ENCODE measurements around the gene BTF3.
"Not testable (repeated sequence)": the region's sequence is repeated elsewhere in the genome, so short reads cannot be mapped to it uniquely, and the experiment has no call there.

Gene BTF3

GRCh38 chr5:73499187-73499586 lies 945 bp downstream of the BTF3 start:
- Histone ChIP-seq H3K4me3 (ENCODE audit: extremely low read depth, insufficient read depth, low read length, poor library complexity, severe bottlenecking) (peak overlapping the region; percentile 92), H3K36me3 (ENCODE audit: control insufficient read depth, insufficient read depth, low read length) (peaks cover 38% of the 10 kb centered on the region), H3K4me1 (ENCODE audit: control insufficient read depth, insufficient read depth, low read length, poor library complexity, severe bottlenecking) (no peaks in the 10 kb centered on the region), H3K9me3 (ENCODE audit: control insufficient read depth, low read length) (no peaks in the 10 kb centered on the region), H3K27ac (ENCODE audit: low read depth, low read length, severe bottlenecking) (peak overlapping the region; percentile 89)
- 0 to 7% methylated on average over 7 to 8 of the region's 12 CpGs for WGBS, 2 experiments (ENCODE audit: insufficient coverage in 2 of 2)

- peak overlapping the region; percentile 92 for H3K4me3 ChIP-seq (ENCODE audit: extremely low read depth, insufficient read depth, low read length, poor library complexity, severe bottlenecking)
- H3K27ac ChIP-seq (ENCODE audit: low read depth, low read length, severe bottlenecking): no peak overlapping the region
- WGBS, 2 experiments (ENCODE audit: insufficient coverage in 2 of 2): no CpG with 5 or more reads among the region's 2 CpGs
- peaks cover 44% of the 10 kb centered on the region for H3K36me3 ChIP-seq (ENCODE audit: control insufficient read depth, insufficient read depth, low read length)
- no peaks in the 10 kb centered on the region for H3K9me3 ChIP-seq (ENCODE audit: control insufficient read depth, low read length)
- no peaks in the 10 kb centered on the region for H3K4me1 ChIP-seq (ENCODE audit: control insufficient read depth, insufficient read depth, low read length, poor library complexity, severe bottlenecking)
Observed at GRCh38 chr5:73499756-73500155, 1.5 kb downstream of the BTF3 start.

- H3K27ac ChIP-seq (ENCODE audit: low read depth, low read length, severe bottlenecking): no peak overlapping the region
- no peaks in the 10 kb centered on the region for H3K4me1 ChIP-seq (ENCODE audit: control insufficient read depth, insufficient read depth, low read length, poor library complexity, severe bottlenecking)
- H3K36me3 ChIP-seq (ENCODE audit: control insufficient read depth, insufficient read depth, low read length): peaks cover 55% of the 10 kb centered on the region
- H3K4me3 ChIP-seq (ENCODE audit: extremely low read depth, insufficient read depth, low read length, poor library complexity, severe bottlenecking): no peak overlapping the region
- WGBS, 2 experiments (ENCODE audit: insufficient coverage in 2 of 2): 100% methylated on average over 1 of the region's 2 CpGs
- H3K9me3 ChIP-seq (ENCODE audit: control insufficient read depth, low read length): no peaks in the 10 kb centered on the region
Observed at GRCh38 chr5:73501406-73501805, 3.2 kb downstream of the BTF3 start.

GRCh38 chr5:73506459-73506955 lies 8.3 kb downstream of the BTF3 start:
- Histone ChIP-seq H3K9me3 (ENCODE audit: control insufficient read depth, low read length) (no peaks in the 10 kb centered on the region), H3K4me3 (ENCODE audit: extremely low read depth, insufficient read depth, low read length, poor library complexity, severe bottlenecking) (no peak overlapping the region), H3K4me1 (ENCODE audit: control insufficient read depth, insufficient read depth, low read length, poor library complexity, severe bottlenecking) (no peaks in the 10 kb centered on the region), H3K27ac (ENCODE audit: low read depth, low read length, severe bottlenecking) (no peak overlapping the region), H3K36me3 (ENCODE audit: control insufficient read depth, insufficient read depth, low read length) (peaks cover 49% of the 10 kb centered on the region)
- 92 to 100% methylated on average over 3 to 4 of the region's 5 CpGs for WGBS, 2 experiments (ENCODE audit: insufficient coverage in 2 of 2)

- Histone ChIP-seq H3K4me3 (ENCODE audit: extremely low read depth, insufficient read depth, low read length, poor library complexity, severe bottlenecking) (no peak overlapping the region), H3K36me3 (ENCODE audit: control insufficient read depth, insufficient read depth, low read length) (peaks cover 44% of the 10 kb centered on the region), H3K4me1 (ENCODE audit: control insufficient read depth, insufficient read depth, low read length, poor library complexity, severe bottlenecking) (no peaks in the 10 kb centered on the region), H3K27ac (ENCODE audit: low read depth, low read length, severe bottlenecking) (no peak overlapping the region), H3K9me3 (ENCODE audit: control insufficient read depth, low read length) (no peaks in the 10 kb centered on the region)
- WGBS, 2 experiments (ENCODE audit: insufficient coverage in 2 of 2): 93 to 100% methylated on average over 1 to 2 of the region's 2 CpGs
Observed at GRCh38 chr5:73507062-73507461, 8.8 kb downstream of the BTF3 start.

GRCh38 chr5:73508521-73508920 lies 10.3 kb downstream of the BTF3 start:
- H3K36me3 ChIP-seq (ENCODE audit: control insufficient read depth, insufficient read depth, low read length): peaks cover 29% of the 10 kb centered on the region
- not testable (repeated sequence) for H3K27ac ChIP-seq (ENCODE audit: low read depth, low read length, severe bottlenecking); H3K9me3 ChIP-seq (ENCODE audit: control insufficient read depth, low read length); H3K4me3 ChIP-seq (ENCODE audit: extremely low read depth, insufficient read depth, low read length, poor library complexity, severe bottlenecking); H3K4me1 ChIP-seq (ENCODE audit: control insufficient read depth, insufficient read depth, low read length, poor library complexity, severe bottlenecking)
- WGBS, 2 experiments (ENCODE audit: insufficient coverage in 2 of 2): 97 to 99% methylated on average over 16 to 26 of the region's 26 CpGs

GRCh38 chr5:73513996-73514395 lies 15.8 kb downstream of the BTF3 start:
- Histone ChIP-seq H3K9me3 (ENCODE audit: control insufficient read depth, low read length) (no peaks in the 10 kb centered on the region), H3K4me1 (ENCODE audit: control insufficient read depth, insufficient read depth, low read length, poor library complexity, severe bottlenecking) (no peaks in the 10 kb centered on the region), H3K27ac (ENCODE audit: low read depth, low read length, severe bottlenecking) (no peak overlapping the region), H3K36me3 (ENCODE audit: control insufficient read depth, insufficient read depth, low read length) (no peaks in the 10 kb centered on the region), H3K4me3 (ENCODE audit: extremely low read depth, insufficient read depth, low read length, poor library complexity, severe bottlenecking) (no peak overlapping the region)
- 67 to 94% methylated on average over 1 to 3 of the region's 3 CpGs for WGBS, 2 experiments (ENCODE audit: insufficient coverage in 2 of 2)

GRCh38 chr5:73514418-73514817 lies 16.2 kb downstream of the BTF3 start:
- WGBS, 2 experiments (ENCODE audit: insufficient coverage in 2 of 2): 83 to 86% methylated on average over 1 to 2 of the region's 2 CpGs
- Histone ChIP-seq H3K36me3 (ENCODE audit: control insufficient read depth, insufficient read depth, low read length) (no peaks in the 10 kb centered on the region), H3K4me1 (ENCODE audit: control insufficient read depth, insufficient read depth, low read length, poor library complexity, severe bottlenecking) (no peaks in the 10 kb centered on the region), H3K4me3 (ENCODE audit: extremely low read depth, insufficient read depth, low read length, poor library complexity, severe bottlenecking) (no peak overlapping the region), H3K9me3 (ENCODE audit: control insufficient read depth, low read length) (no peaks in the 10 kb centered on the region), H3K27ac (ENCODE audit: low read depth, low read length, severe bottlenecking) (no peak overlapping the region)

- Histone ChIP-seq H3K4me3 (ENCODE audit: extremely low read depth, insufficient read depth, low read length, poor library complexity, severe bottlenecking) (no peak overlapping the region), H3K36me3 (ENCODE audit: control insufficient read depth, insufficient read depth, low read length) (no peaks in the 10 kb centered on the region), H3K27ac (ENCODE audit: low read depth, low read length, severe bottlenecking) (no peak overlapping the region), H3K4me1 (ENCODE audit: control insufficient read depth, insufficient read depth, low read length, poor library complexity, severe bottlenecking) (no peaks in the 10 kb centered on the region), H3K9me3 (ENCODE audit: control insufficient read depth, low read length) (no peaks in the 10 kb centered on the region)
- WGBS, 2 experiments (ENCODE audit: insufficient coverage in 2 of 2): 92 to 100% methylated on average over 2 of the region's 4 CpGs
Observed at GRCh38 chr5:73515232-73515631, 17.0 kb downstream of the BTF3 start.

- Histone ChIP-seq H3K4me3 (ENCODE audit: extremely low read depth, insufficient read depth, low read length, poor library complexity, severe bottlenecking) (no peak overlapping the region), H3K36me3 (ENCODE audit: control insufficient read depth, insufficient read depth, low read length) (no peaks in the 10 kb centered on the region), H3K27ac (ENCODE audit: low read depth, low read length, severe bottlenecking) (no peak overlapping the region), H3K9me3 (ENCODE audit: control insufficient read depth, low read length) (no peaks in the 10 kb centered on the region), H3K4me1 (ENCODE audit: control insufficient read depth, insufficient read depth, low read length, poor library complexity, severe bottlenecking) (no peaks in the 10 kb centered on the region)
- WGBS, 2 experiments (ENCODE audit: insufficient coverage in 2 of 2): 38 to 53% methylated on average over 5 to 6 of the region's 16 CpGs
Observed at GRCh38 chr5:73519531-73520283, 21.5 kb downstream of the BTF3 start.

GRCh38 chr5:73522989-73523388 lies 24.7 kb downstream of the BTF3 start:
- Histone ChIP-seq H3K9me3 (ENCODE audit: control insufficient read depth, low read length) (no peaks in the 10 kb centered on the region), H3K36me3 (ENCODE audit: control insufficient read depth, insufficient read depth, low read length) (no peaks in the 10 kb centered on the region), H3K4me1 (ENCODE audit: control insufficient read depth, insufficient read depth, low read length, poor library complexity, severe bottlenecking) (no peaks in the 10 kb centered on the region), H3K27ac (ENCODE audit: low read depth, low read length, severe bottlenecking) (no peak overlapping the region), H3K4me3 (ENCODE audit: extremely low read depth, insufficient read depth, low read length, poor library complexity, severe bottlenecking) (no peak overlapping the region)
- 87 to 99% methylated on average over 6 to 7 of the region's 7 CpGs for WGBS, 2 experiments (ENCODE audit: insufficient coverage in 2 of 2)

All from mesodermal cell (in vitro differentiated cells).